WTC11 (cell line): ENCODE measurements around the gene RYR1. TPM values are rescaled to one million over a fixed set of nuclear protein-coding genes. Genes with fewer than 3 reads are reported as not detected.
"Not testable (repeated sequence)": the region's sequence is repeated elsewhere in the genome, so short reads cannot be mapped to it uniquely, and the experiment has no call there.

Experiments
- ATAC-seq: fragments of 200-7000 bp; cut with Tn5 transposase; 2 replicates; pipeline ENCODE4 v1.10.0; 2021; ENCODE audit warnings: mild to moderate bottlenecking, moderate library complexity
- CTCF ChIA-PET: fragments of 300-600 bp; sonication (Branson Sonifier 250); formaldehyde crosslinking; loops from one replicate; lab custom pipeline; 2021; ENCODE audit warnings: antibody characterized with exemption; lab: Charles Lee
- POLR2A ChIA-PET: fragments of 350-600 bp; sonication (Branson Sonifier 250); formaldehyde crosslinking; loops from one replicate; lab custom pipeline; 2021; ENCODE audit warnings: antibody characterized with exemption; lab: Charles Lee
- DNase-seq: peaks from one replicate; pipeline ENCODE4 v3.0.0; 2021; ENCODE audit warnings: low spot score
- H3K27ac Mint-ChIP-seq: 2 replicates; pipeline ENCODE4 v1.8.0; 2021; ENCODE audit warnings: mixed read lengths
- H3K27me3 Mint-ChIP-seq: 2 replicates; pipeline ENCODE4 v1.8.0; 2021; ENCODE audit warnings: low read depth, mild to moderate bottlenecking, moderate library complexity, mixed read lengths
- H3K36me3 Mint-ChIP-seq: 2 replicates; pipeline ENCODE4 v1.8.0; 2021; ENCODE audit warnings: mixed read lengths
- H3K4me1 Mint-ChIP-seq: 2 replicates; pipeline ENCODE4 v1.8.0; 2022; ENCODE audit warnings: mixed read lengths
- H3K4me3 Mint-ChIP-seq: 2 replicates; pipeline ENCODE4 v1.8.0; 2021; ENCODE audit warnings: mild to moderate bottlenecking, moderate library complexity, mixed read lengths
- H3K9me3 Mint-ChIP-seq: 2 replicates; pipeline ENCODE4 v1.8.0; 2021; ENCODE audit warnings: mixed read lengths
- CDX4 ChIP-seq: fragments of 250-450 bp; sonication (Bioruptor Pico); IDR thresholded peaks from 2 replicates; pipeline ENCODE4 v1.9.0; 2021; ENCODE audit warnings: moderate library complexity, mild to moderate bottlenecking, inconsistent platforms, borderline replicate concordance
- EMX1 ChIP-seq: fragments of 250-450 bp; sonication (Bioruptor Pico); IDR thresholded peaks from 2 replicates; pipeline ENCODE4 v1.8.0; 2021; ENCODE audit warnings: mild to moderate bottlenecking
- ESRRA ChIP-seq: sonication (generic); formaldehyde crosslinking; IDR thresholded peaks from 2 replicates; pipeline ENCODE4 v1.8.1; 2022; ENCODE audit warnings: mild to moderate bottlenecking, missing genetic modification reagents, borderline replicate concordance
- FOXJ3 ChIP-seq: sonication (generic); formaldehyde crosslinking; IDR thresholded peaks from 2 replicates; pipeline ENCODE4 v1.9.0; 2021; ENCODE audit warnings: missing genetic modification reagents, mild to moderate bottlenecking, borderline replicate concordance
- GTF2I ChIP-seq: fragments of 250-450 bp; sonication (Bioruptor Pico); conservative IDR thresholded peaks from 2 replicates; pipeline ENCODE4 v1.4.0; 2021; ENCODE audit warnings: mild to moderate bottlenecking
- MYBL2 ChIP-seq: sonication (generic); formaldehyde crosslinking; IDR thresholded peaks from 2 replicates; pipeline ENCODE4 v1.8.1; 2023; ENCODE audit warnings: mild to moderate bottlenecking, moderate library complexity, missing genetic modification reagents
- OVOL2 ChIP-seq: fragments of 250-450 bp; sonication (Bioruptor Pico); IDR thresholded peaks from 2 replicates; pipeline ENCODE4 v1.9.0; 2021; ENCODE audit warnings: mild to moderate bottlenecking, borderline replicate concordance
- PRRX2 ChIP-seq: fragments of 250-450 bp; sonication (Bioruptor Pico); IDR thresholded peaks from 2 replicates; pipeline ENCODE4 v1.8.0; 2021; ENCODE audit warnings: mild to moderate bottlenecking
- SOX15 ChIP-seq: fragments of 250-450 bp; sonication (Bioruptor Pico); IDR thresholded peaks from 2 replicates; pipeline ENCODE4 v1.9.0; 2021; ENCODE audit warnings: mild to moderate bottlenecking
- TEAD4 ChIP-seq: sonication (generic); formaldehyde crosslinking; IDR thresholded peaks from 2 replicates; pipeline ENCODE4 v1.8.0; 2022; ENCODE audit warnings: mild to moderate bottlenecking, missing genetic modification reagents
- ZBTB43 ChIP-seq: sonication (generic); formaldehyde crosslinking; IDR thresholded peaks from 2 replicates; pipeline ENCODE4 v1.8.1; 2023; ENCODE audit warnings: mild to moderate bottlenecking, missing genetic modification reagents
- ZNF121 ChIP-seq: sonication (generic); formaldehyde crosslinking; IDR thresholded peaks from 2 replicates; pipeline ENCODE4 v1.8.0; 2023; ENCODE audit warnings: missing genetic modification reagents
- ZNF138 ChIP-seq: sonication (generic); formaldehyde crosslinking; conservative IDR thresholded peaks from 2 replicates; pipeline ENCODE4 v1.8.1; 2022; ENCODE audit warnings: mild to moderate bottlenecking, moderate library complexity, missing genetic modification reagents
- ZNF232 ChIP-seq: sonication (generic); formaldehyde crosslinking; IDR thresholded peaks from 2 replicates; pipeline ENCODE4 v1.8.0; 2022; ENCODE audit warnings: mild to moderate bottlenecking, missing genetic modification reagents
- ZNF263 ChIP-seq: sonication (generic); formaldehyde crosslinking; IDR thresholded peaks from 2 replicates; pipeline ENCODE4 v1.8.1; 2022; ENCODE audit warnings: low read depth, mild to moderate bottlenecking, moderate library complexity, missing genetic modification reagents
- ZNF671 ChIP-seq: fragments of 250-450 bp; sonication (Bioruptor Pico); IDR thresholded peaks from 2 replicates; pipeline ENCODE4 v1.8.0; 2021; ENCODE audit warnings: mild to moderate bottlenecking
- total RNA-seq: library from RNA; stranded (reverse); gene quantifications from 3 replicates; pipeline ENCODE4 v1.2.3, GENCODE V29; 2021
- TF ChIP-seq, protein P1 (sequence below): sonication (generic); formaldehyde crosslinking; IDR thresholded peaks from 2 replicates; pipeline ENCODE4 v1.8.0; 2022; ENCODE audit warnings: mild to moderate bottlenecking, missing genetic modification reagents
- TF ChIP-seq, protein P2 (sequence below): sonication (generic); formaldehyde crosslinking; IDR thresholded peaks from 2 replicates; pipeline ENCODE4 v1.8.0; 2023; ENCODE audit warnings: missing genetic modification reagents
- TF ChIP-seq, protein P3 (sequence below): sonication (generic); formaldehyde crosslinking; IDR thresholded peaks from 2 replicates; pipeline ENCODE4 v1.8.1; 2023; ENCODE audit warnings: mild to moderate bottlenecking, missing genetic modification reagents, moderate library complexity
- TF ChIP-seq, protein P4 (sequence below): fragments of 200-600 bp; IDR thresholded peaks from 2 replicates; pipeline ENCODE4 v1.8.0; 2022; ENCODE audit warnings: antibody characterized with exemption

The RYR1 gene
- total RNA-seq, 1 experiment from 2014 or later, result 24.2 TPM

GRCh38 chr19:38494379-38494778 is 60.9 kb downstream of the RYR1 start:
- Mint-ChIP-seq H3K36me3 (peaks cover 57% of the 10 kb centered on the region), H3K4me3 (no peak overlapping the region), H3K27me3 (no peaks in the 10 kb centered on the region), H3K9me3 (peaks cover 7% of the 10 kb centered on the region; the same call in 1 of the 2 replicates), H3K27ac (peak overlapping the region; percentile 69), H3K4me1 (peaks cover 15% of the 10 kb centered on the region)
- ChIA-PET CTCF (interaction anchor here (0.5 to 1.8 kb wide), 4 partner anchors 12 to 91 kb away, joined by 3 to 18 read pairs (median 4); partner anchors contain the start of gene FAM98C), POLR2A (interaction anchor here (0.6 kb wide), 1 partner anchor 41 kb away, joined by 3 read pairs; no protein-coding TSS in a partner anchor)
- TF ChIP-seq MYBL2 (CRISPR knock-in tag) (no peak), ZNF263 (CRISPR knock-in tag) (no peak)
- TF ChIP-seq, protein P1, sequence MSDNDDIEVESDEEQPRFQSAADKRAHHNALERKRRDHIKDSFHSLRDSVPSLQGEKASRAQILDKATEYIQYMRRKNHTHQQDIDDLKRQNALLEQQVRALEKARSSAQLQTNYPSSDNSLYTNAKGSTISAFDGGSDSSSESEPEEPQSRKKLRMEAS (CRISPR knock-in tag), result peak; percentile 45; the same call in 1 of the 2 replicates
- DNase-seq (no peak), ATAC-seq (peak; percentile 75)

DNA sequence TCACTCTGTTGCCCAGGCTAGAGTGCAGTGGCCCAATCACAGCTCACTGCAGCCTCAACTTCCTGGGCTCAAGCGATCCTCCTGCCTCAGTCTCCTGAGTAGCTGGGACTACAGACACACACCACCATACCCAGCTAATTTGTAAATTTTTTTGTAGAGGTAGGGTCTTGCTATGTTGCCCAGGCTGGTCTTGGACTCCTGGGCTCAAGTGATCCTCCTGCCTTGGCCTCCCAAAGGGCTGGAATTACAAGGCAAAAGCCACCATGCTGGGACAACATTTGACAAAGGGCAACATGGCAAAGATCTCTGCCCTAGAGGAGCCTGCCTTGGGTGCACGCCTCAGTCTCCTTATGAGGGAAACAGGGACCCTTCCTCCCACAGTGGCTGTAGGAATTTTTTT is 61.9 kb downstream of the RYR1 start:
- Mint-ChIP-seq H3K36me3 (peaks cover 52% of the 10 kb centered on the region), H3K4me1 (peaks cover 15% of the 10 kb centered on the region)
- H3K4me3 Mint-ChIP-seq, H3K27ac Mint-ChIP-seq, ATAC-seq, H3K27me3 Mint-ChIP-seq, H3K9me3 Mint-ChIP-seq, POLR2A ChIA-PET, DNase-seq: not testable (repeated sequence)
- TF ChIP-seq GTF2I (0 out of 2 replicates have a peak, but pooled peaks have one; percentile 42), ZNF121 (CRISPR knock-in tag) (peak; percentile 83)
- CTCF ChIA-PET, result interaction anchor here (0.8 to 1.8 kb wide), 2 partner anchors 16 to 92 kb away, joined by 3 to 18 read pairs; partner anchors contain the start of gene FAM98C

- no peak overlapping the region for H3K27ac Mint-ChIP-seq
- H3K4me3 Mint-ChIP-seq, result no peak overlapping the region
- DNase-seq (no peak), ATAC-seq (no peak)
- H3K4me1 Mint-ChIP-seq, result peaks cover 15% of the 10 kb centered on the region
- no peaks in the 10 kb centered on the region for H3K9me3 Mint-ChIP-seq
- POLR2A ChIA-PET, result no interaction called here
- H3K27me3 Mint-ChIP-seq, result no peaks in the 10 kb centered on the region
- no peak for TF ChIP-seq PRRX2 (CRISPR knock-in tag)
- no peak for TF ChIP-seq ESRRA (CRISPR knock-in tag)
- TF ChIP-seq, protein P2, sequence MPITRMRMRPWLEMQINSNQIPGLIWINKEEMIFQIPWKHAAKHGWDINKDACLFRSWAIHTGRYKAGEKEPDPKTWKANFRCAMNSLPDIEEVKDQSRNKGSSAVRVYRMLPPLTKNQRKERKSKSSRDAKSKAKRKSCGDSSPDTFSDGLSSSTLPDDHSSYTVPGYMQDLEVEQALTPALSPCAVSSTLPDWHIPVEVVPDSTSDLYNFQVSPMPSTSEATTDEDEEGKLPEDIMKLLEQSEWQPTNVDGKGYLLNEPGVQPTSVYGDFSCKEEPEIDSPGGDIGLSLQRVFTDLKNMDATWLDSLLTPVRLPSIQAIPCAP (CRISPR knock-in tag), result no peak
- TF ChIP-seq ZNF671 (CRISPR knock-in tag), result no peak
- no peak for TF ChIP-seq FOXJ3 (CRISPR knock-in tag)
- TF ChIP-seq ZBTB43 (CRISPR knock-in tag), result no peak
- TF ChIP-seq EMX1 (CRISPR knock-in tag), result no peak
- TF ChIP-seq ZNF232 (CRISPR knock-in tag), result no peak
- no peak for TF ChIP-seq TEAD4
- peaks cover 49% of the 10 kb centered on the region for H3K36me3 Mint-ChIP-seq
- CTCF ChIA-PET, result interaction anchor here (0.6 to 1.2 kb wide), 3 partner anchors 17 to 93 kb away, joined by 3 to 7 read pairs (median 3); partner anchors contain the start of gene FAM98C
Measured at GRCh38 chr19:38496116-38496515, 62.6 kb downstream of the RYR1 start.

DNA sequence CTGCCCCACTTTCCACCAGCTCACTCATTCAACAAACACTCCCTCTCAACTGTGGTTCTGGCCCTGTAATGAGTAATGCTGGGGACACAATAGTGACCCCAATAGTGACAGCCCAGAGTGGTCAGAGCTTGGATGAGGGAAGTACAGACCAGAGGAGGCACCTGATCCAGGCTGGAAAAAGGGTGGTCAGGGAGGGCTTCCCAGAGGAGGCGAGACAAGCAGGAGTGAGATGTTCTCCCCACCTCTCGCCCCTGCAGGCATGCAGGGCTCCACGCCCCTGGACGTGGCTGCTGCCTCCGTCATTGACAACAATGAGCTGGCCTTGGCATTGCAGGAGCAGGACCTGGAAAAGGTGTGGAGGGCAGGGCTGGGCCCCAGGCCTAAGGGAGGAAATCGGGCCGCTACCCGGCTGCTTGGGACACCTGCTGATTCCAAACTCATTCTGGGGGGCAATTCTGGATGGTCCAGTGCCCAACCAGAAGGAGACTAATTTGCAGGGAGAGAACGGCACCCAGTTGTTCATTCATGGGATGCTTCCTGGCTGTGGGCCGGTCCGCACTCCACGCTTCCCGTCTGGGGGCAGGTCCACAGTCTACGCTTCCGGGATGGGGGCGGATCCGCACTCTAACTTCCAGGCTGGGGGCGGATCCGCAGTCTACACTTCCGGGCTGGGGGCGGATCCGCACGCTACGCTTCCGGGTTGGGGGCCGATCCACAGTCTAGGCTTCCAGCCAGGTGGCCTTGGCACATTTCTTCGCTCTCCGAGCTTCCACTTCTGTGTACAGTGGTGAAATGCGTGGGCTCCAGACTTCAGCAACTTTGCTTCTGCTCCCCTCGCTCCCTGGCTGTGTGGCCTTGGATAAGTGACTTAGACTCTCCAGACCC is 63.4 kb downstream of the RYR1 start:
- ChIA-PET CTCF (interaction anchor here (0.6 to 1.2 kb wide), 2 partner anchors 37 to 94 kb away, joined by 3 to 7 read pairs; partner anchors contain the start of gene FAM98C), POLR2A (interaction anchor here (0.8 kb wide), 1 partner anchor 10 kb away, joined by 4 read pairs; no protein-coding TSS in a partner anchor)
- Mint-ChIP-seq H3K4me1 (peaks cover 15% of the 10 kb centered on the region), H3K27ac (peak overlapping the region; percentile 57; the same call in 1 of the 2 replicates), H3K9me3 (no peaks in the 10 kb centered on the region), H3K36me3 (peaks cover 56% of the 10 kb centered on the region), H3K4me3 (no peak overlapping the region), H3K27me3 (no peaks in the 10 kb centered on the region)
- DNase-seq (no peak), ATAC-seq (peak; percentile 18; the same call in 1 of the 2 replicates)
- TF ChIP-seq ZNF138, result no peak
- no peak for TF ChIP-seq CDX4 (CRISPR knock-in tag)
- TF ChIP-seq OVOL2 (CRISPR knock-in tag), result no peak
- TF ChIP-seq, protein P3, sequence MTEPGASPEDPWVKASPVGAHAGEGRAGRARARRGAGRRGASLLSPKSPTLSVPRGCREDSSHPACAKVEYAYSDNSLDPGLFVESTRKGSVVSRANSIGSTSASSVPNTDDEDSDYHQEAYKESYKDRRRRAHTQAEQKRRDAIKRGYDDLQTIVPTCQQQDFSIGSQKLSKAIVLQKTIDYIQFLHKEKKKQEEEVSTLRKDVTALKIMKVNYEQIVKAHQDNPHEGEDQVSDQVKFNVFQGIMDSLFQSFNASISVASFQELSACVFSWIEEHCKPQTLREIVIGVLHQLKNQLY (CRISPR knock-in tag), result no peak
- TF ChIP-seq, protein P4, sequence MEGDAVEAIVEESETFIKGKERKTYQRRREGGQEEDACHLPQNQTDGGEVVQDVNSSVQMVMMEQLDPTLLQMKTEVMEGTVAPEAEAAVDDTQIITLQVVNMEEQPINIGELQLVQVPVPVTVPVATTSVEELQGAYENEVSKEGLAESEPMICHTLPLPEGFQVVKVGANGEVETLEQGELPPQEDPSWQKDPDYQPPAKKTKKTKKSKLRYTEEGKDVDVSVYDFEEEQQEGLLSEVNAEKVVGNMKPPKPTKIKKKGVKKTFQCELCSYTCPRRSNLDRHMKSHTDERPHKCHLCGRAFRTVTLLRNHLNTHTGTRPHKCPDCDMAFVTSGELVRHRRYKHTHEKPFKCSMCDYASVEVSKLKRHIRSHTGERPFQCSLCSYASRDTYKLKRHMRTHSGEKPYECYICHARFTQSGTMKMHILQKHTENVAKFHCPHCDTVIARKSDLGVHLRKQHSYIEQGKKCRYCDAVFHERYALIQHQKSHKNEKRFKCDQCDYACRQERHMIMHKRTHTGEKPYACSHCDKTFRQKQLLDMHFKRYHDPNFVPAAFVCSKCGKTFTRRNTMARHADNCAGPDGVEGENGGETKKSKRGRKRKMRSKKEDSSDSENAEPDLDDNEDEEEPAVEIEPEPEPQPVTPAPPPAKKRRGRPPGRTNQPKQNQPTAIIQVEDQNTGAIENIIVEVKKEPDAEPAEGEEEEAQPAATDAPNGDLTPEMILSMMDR, result no peak
- no peak for TF ChIP-seq SOX15 (CRISPR knock-in tag)
